PC-9 (cell line): ENCODE measurements around the gene TPP1. TPM values are rescaled to one million over a fixed set of nuclear protein-coding genes. Genes with fewer than 3 reads are reported as not detected.

Experiments used
- BruUV-seq: library from RNA; stranded (reverse); fragments of 400-500 nt; replicated peaks from 2 replicates; lab custom pipeline; 2021; lab: Mats Ljungman, UMichigan
- CTCF ChIA-PET: fragments of 300-600 bp; sonication (Branson Sonifier 250); formaldehyde crosslinking; loops from one replicate; lab custom pipeline; 2022; ENCODE audit warnings: antibody characterized with exemption; lab: Charles Lee
- POLR2A ChIA-PET: fragments of 300-600 bp; sonication (Branson Sonifier 250); formaldehyde crosslinking; loops from one replicate; lab custom pipeline; 2022; ENCODE audit warnings: antibody characterized with exemption; ENCODE audit not compliant: unreplicated experiment; lab: Charles Lee
- DNase-seq, 2 experiments: peaks; one replicate each; pipeline versions ENCODE4 v3.0.0 to v3.0.0-alpha.2; 2015 to 2022; ENCODE audit warnings: mixed read lengths in 1 of 2
- H2AFZ ChIP-seq: fragments of 200-600 bp; sonication (generic); 2 replicates; pipeline ENCODE4 v1.8.1; 2017; ENCODE audit warnings: antibody characterized with exemption
- H3F3A ChIP-seq: fragments of 200-600 bp; sonication (generic); 2 replicates; pipeline ENCODE4 v1.8.1; 2017; ENCODE audit warnings: antibody characterized with exemption, mild to moderate bottlenecking, low read depth; ENCODE audit not compliant: insufficient read depth
- H3K27ac ChIP-seq: fragments of 200-600 bp; sonication (generic); 2 replicates; pipeline ENCODE4 v1.6.1; 2016; ENCODE audit warnings: mixed run types
- H3K27me3 ChIP-seq: fragments of 200-600 bp; sonication (generic); 2 replicates; pipeline ENCODE4 v1.6.1; 2016; ENCODE audit warnings: low read depth, mixed run types; ENCODE audit not compliant: insufficient read depth
- H3K36me3 ChIP-seq: fragments of 200-600 bp; sonication (generic); 2 replicates; pipeline ENCODE4 v1.6.1; 2016; ENCODE audit warnings: low read depth, mixed run types
- H3K4me1 ChIP-seq: fragments of 200-600 bp; sonication (generic); replicated peaks from 2 replicates; pipeline ENCODE4 v1.6.1; 2016; ENCODE audit warnings: mixed run types; ENCODE audit not compliant: insufficient read depth
- H3K4me2 ChIP-seq: fragments of 200-600 bp; sonication (generic); 2 replicates; pipeline ENCODE4 v1.6.1; 2017; ENCODE audit warnings: mixed run types
- H3K4me3 ChIP-seq: fragments of 200-600 bp; sonication (generic); 2 replicates; pipeline ENCODE4 v1.6.1; 2016; ENCODE audit warnings: mixed run types
- H3K79me2 ChIP-seq: fragments of 200-600 bp; sonication (generic); 2 replicates; pipeline ENCODE4 v1.6.1; 2017; ENCODE audit warnings: low read depth, mixed run types
- H3K9me2 ChIP-seq: fragments of 200-600 bp; sonication (generic); 2 replicates; pipeline ENCODE4 v1.8.1; 2017; ENCODE audit warnings: mild to moderate bottlenecking; ENCODE audit not compliant: insufficient read depth
- H3K9me3 ChIP-seq: fragments of 200-600 bp; sonication (generic); 2 replicates; pipeline ENCODE4 v1.8.1; 2016; ENCODE audit warnings: low read depth; ENCODE audit not compliant: insufficient read depth
- H4K20me1 ChIP-seq: fragments of 200-600 bp; sonication (generic); 2 replicates; pipeline ENCODE4 v1.8.1; 2017; ENCODE audit not compliant: insufficient read depth
- EZH2 ChIP-seq: fragments of 200-600 bp; sonication (generic); IDR thresholded peaks from 2 replicates; pipeline ENCODE4 v1.8.0; 2017; ENCODE audit warnings: antibody characterized with exemption, low read depth
- intact Hi-C: fragments of 100-400 bp; cut with micrococcal nuclease; formaldehyde crosslinking; loops from one replicate; pipeline ENCODE4 v1.10.0; 2022; ENCODE audit not compliant: unreplicated experiment
- total RNA-seq: library from RNA; stranded (reverse); gene quantifications from 2 replicates; pipeline ENCODE4 v1.2.3, GENCODE V29; 2021
- TF ChIP-seq, protein P1 (sequence below): fragments of 200-600 bp; sonication (generic); conservative IDR thresholded peaks from 2 replicates; pipeline ENCODE4 v1.6.1; 2017; ENCODE audit warnings: mixed run types, antibody characterized with exemption, mild to moderate bottlenecking, moderate library complexity

The TPP1 gene
- total RNA-seq, 1 experiment from 2014 or later = 31.4 TPM

GRCh38 chr11:6565988-6566703, 53.1 kb downstream of the TPP1 start:
- CTCF ChIA-PET = no interaction called here
- POLR2A ChIA-PET = no interaction called here
- intact Hi-C loops = no loop called here

GRCh38 chr11:6565325-6565724, 53.9 kb downstream of the TPP1 start:
- ChIA-PET POLR2A (no interaction called here), CTCF (no interaction called here)
- no peaks in the 10 kb centered on the region for H3K27me3 ChIP-seq
- no peak overlapping the region for H2AFZ ChIP-seq
- no peak overlapping the region for H3K4me3 ChIP-seq
- intact Hi-C loops = no loop called here
- BruUV-seq = no TSS peak
- no peaks in the 10 kb centered on the region for H4K20me1 ChIP-seq
- H3K79me2 ChIP-seq = no peaks in the 10 kb centered on the region
- no peak for TF ChIP-seq EZH2
- TF ChIP-seq, protein P1, sequence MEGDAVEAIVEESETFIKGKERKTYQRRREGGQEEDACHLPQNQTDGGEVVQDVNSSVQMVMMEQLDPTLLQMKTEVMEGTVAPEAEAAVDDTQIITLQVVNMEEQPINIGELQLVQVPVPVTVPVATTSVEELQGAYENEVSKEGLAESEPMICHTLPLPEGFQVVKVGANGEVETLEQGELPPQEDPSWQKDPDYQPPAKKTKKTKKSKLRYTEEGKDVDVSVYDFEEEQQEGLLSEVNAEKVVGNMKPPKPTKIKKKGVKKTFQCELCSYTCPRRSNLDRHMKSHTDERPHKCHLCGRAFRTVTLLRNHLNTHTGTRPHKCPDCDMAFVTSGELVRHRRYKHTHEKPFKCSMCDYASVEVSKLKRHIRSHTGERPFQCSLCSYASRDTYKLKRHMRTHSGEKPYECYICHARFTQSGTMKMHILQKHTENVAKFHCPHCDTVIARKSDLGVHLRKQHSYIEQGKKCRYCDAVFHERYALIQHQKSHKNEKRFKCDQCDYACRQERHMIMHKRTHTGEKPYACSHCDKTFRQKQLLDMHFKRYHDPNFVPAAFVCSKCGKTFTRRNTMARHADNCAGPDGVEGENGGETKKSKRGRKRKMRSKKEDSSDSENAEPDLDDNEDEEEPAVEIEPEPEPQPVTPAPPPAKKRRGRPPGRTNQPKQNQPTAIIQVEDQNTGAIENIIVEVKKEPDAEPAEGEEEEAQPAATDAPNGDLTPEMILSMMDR = no peak
- no peaks in the 10 kb centered on the region for H3K9me3 ChIP-seq
- no peak overlapping the region for H3K27ac ChIP-seq
- H3F3A ChIP-seq = no peaks in the 10 kb centered on the region
- DNase-seq = no peak
- H3K4me1 ChIP-seq = no peaks in the 10 kb centered on the region
- H3K36me3 ChIP-seq = no peaks in the 10 kb centered on the region
- no peak overlapping the region for H3K4me2 ChIP-seq
- H3K9me2 ChIP-seq = no peaks in the 10 kb centered on the region

More at GRCh38 chr11:6565988-6566703, 53.1 kb downstream of the TPP1 start:
- Histone ChIP-seq H3K27ac (no peak overlapping the region), H3K9me3 (no peaks in the 10 kb centered on the region), H3K36me3 (no peaks in the 10 kb centered on the region), H3F3A (no peaks in the 10 kb centered on the region), H3K4me2 (no peak overlapping the region), H4K20me1 (no peaks in the 10 kb centered on the region), H3K79me2 (no peaks in the 10 kb centered on the region), H3K27me3 (no peaks in the 10 kb centered on the region), H3K4me1 (no peaks in the 10 kb centered on the region), H3K4me3 (no peak overlapping the region), H2AFZ (no peak overlapping the region), H3K9me2 (no peaks in the 10 kb centered on the region)
- TF ChIP-seq, protein P1 = no peak
- no peak for TF ChIP-seq EZH2
- no TSS peak for BruUV-seq
- DNase-seq = no peak

DNA sequence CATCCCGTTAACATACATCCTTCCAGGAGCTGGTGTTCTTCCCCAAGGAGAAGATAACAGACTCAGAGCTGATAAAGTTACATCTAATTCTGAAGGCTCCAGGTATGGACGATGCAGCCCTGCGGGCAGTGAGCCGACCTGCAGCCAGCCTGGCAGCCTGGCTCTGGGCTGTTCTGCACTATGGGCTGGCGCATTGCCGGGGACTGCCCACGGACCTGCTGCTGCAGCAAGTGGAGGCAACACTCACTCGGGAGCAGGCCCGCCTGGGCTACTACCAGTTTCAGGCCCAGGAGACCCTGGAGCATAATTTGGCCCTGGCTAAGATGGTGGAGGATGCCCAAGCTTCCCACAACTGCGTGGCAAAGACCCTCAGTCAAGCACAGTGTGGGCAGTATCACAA, 55.6 kb downstream of the TPP1 start:
- H4K20me1 ChIP-seq = no peaks in the 10 kb centered on the region
- H2AFZ ChIP-seq = no peak overlapping the region
- no peaks in the 10 kb centered on the region for H3K4me1 ChIP-seq
- no peak for DNase-seq
- no peak overlapping the region for H3K4me2 ChIP-seq
- BruUV-seq = no TSS peak
- no peaks in the 10 kb centered on the region for H3K9me2 ChIP-seq
- no peaks in the 10 kb centered on the region for H3F3A ChIP-seq
- H3K9me3 ChIP-seq = no peaks in the 10 kb centered on the region
- ChIA-PET CTCF (no interaction called here), POLR2A (no interaction called here)
- intact Hi-C loops = no loop called here
- no peaks in the 10 kb centered on the region for H3K27me3 ChIP-seq
- no peaks in the 10 kb centered on the region for H3K79me2 ChIP-seq
- no peak overlapping the region for H3K27ac ChIP-seq
- no peaks in the 10 kb centered on the region for H3K36me3 ChIP-seq
- no peak for TF ChIP-seq EZH2
- TF ChIP-seq, protein P1 = no peak
- no peak overlapping the region for H3K4me3 ChIP-seq
